K562 (cell line): ENCODE data around the gene ZFX. TPM values are rescaled to one million over a fixed set of nuclear protein-coding genes. Genes with fewer than 3 reads are reported as not detected.

Source experiments
- HDAC3 ChIP-seq: fragments of 450-650 bp; IDR thresholded peaks from 2 replicates; pipeline ENCODE4 v1.6.1; 2018; ENCODE audit warnings: borderline replicate concordance, mild to moderate bottlenecking, moderate library complexity; ENCODE audit not compliant: partially characterized antibody
- PREB ChIP-seq: sonication (generic); formaldehyde crosslinking; IDR thresholded peaks from 2 replicates; pipeline ENCODE4 v1.8.1; 2023; ENCODE audit warnings: mild to moderate bottlenecking, missing genetic modification reagents
- ZNF41 ChIP-seq: fragments of 250-450 bp; sonication (Bioruptor Pico); conservative IDR thresholded peaks from 2 replicates; pipeline ENCODE4 v1.4.0; 2020; ENCODE audit warnings: mild to moderate bottlenecking
- polyA plus RNA-seq, 8 experiments: library from polyadenylated mRNA; depleted of rRNA in 4 of 8; stranded (reverse) in 5 of 8; unstranded in 3 of 8; fragments of >200 nt; fragmentation: Nextera tagmentation in 2 of 8; fragmentation: Illumina TruSeq in 1 of 8; extraction: Ambion mirVana in 2 of 8; extraction: Trizol in 1 of 8; gene quantifications; 2 replicates each; pipeline versions ENCODE4 v1.2.1 to v1.2.3, GENCODE V29; 2011 to 2014; ENCODE audit warnings: inconsistent platforms in 1 of 8, missing spikeins in 1 of 8
- total RNA-seq, 7 experiments: library from RNA; depleted of rRNA in 6 of 7; stranded (reverse); fragments of >200 nt in 6 of 7; fragmentation: Illumina TruSeq in 2 of 7; extraction: Trizol in 2 of 7; gene quantifications; 2 replicates each; pipeline versions ENCODE4 v1.2.1 to v1.2.3, GENCODE V29; 2011 to 2021; ENCODE audit warnings: low replicate concordance in 1 of 7
- TF ChIP-seq, protein P1 (sequence below): sonication (generic); formaldehyde crosslinking; IDR thresholded peaks from 2 replicates; pipeline ENCODE4 v1.4.0; 2020; ENCODE audit warnings: mild to moderate bottlenecking, missing genetic modification reagents
- TF ChIP-seq, protein P2 (sequence below): fragments of 250-450 bp; sonication (Bioruptor Pico); IDR thresholded peaks from 2 replicates; pipeline ENCODE4 v1.8.0; 2021; ENCODE audit warnings: moderate library complexity, mild to moderate bottlenecking, inconsistent platforms
- TF ChIP-seq, protein P3 (sequence below): sonication (generic); formaldehyde crosslinking; IDR thresholded peaks from 2 replicates; pipeline ENCODE4 v1.8.1; 2023; ENCODE audit warnings: mild to moderate bottlenecking, missing genetic modification reagents

Gene ZFX
- total and polyA plus RNA-seq, 9 of the 15 experiments (the other 6 are each of a cell fraction or from before 2014, with no cell fraction given): 5.3 to 25.2 (median 11.4) TPM

- TF ChIP-seq, protein P1, sequence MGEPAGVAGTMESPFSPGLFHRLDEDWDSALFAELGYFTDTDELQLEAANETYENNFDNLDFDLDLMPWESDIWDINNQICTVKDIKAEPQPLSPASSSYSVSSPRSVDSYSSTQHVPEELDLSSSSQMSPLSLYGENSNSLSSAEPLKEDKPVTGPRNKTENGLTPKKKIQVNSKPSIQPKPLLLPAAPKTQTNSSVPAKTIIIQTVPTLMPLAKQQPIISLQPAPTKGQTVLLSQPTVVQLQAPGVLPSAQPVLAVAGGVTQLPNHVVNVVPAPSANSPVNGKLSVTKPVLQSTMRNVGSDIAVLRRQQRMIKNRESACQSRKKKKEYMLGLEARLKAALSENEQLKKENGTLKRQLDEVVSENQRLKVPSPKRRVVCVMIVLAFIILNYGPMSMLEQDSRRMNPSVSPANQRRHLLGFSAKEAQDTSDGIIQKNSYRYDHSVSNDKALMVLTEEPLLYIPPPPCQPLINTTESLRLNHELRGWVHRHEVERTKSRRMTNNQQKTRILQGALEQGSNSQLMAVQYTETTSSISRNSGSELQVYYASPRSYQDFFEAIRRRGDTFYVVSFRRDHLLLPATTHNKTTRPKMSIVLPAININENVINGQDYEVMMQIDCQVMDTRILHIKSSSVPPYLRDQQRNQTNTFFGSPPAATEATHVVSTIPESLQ (CRISPR knock-in tag): no peak
- no peak for TF ChIP-seq ZNF41 (CRISPR knock-in tag)
- TF ChIP-seq PREB (CRISPR knock-in tag): no peak
- no peak for TF ChIP-seq HDAC3
- TF ChIP-seq, protein P2, sequence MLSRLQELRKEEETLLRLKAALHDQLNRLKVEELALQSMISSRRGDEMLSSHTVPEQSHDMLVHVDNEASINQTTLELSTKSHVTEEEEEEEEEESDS (CRISPR knock-in tag): no peak
- TF ChIP-seq, protein P3, sequence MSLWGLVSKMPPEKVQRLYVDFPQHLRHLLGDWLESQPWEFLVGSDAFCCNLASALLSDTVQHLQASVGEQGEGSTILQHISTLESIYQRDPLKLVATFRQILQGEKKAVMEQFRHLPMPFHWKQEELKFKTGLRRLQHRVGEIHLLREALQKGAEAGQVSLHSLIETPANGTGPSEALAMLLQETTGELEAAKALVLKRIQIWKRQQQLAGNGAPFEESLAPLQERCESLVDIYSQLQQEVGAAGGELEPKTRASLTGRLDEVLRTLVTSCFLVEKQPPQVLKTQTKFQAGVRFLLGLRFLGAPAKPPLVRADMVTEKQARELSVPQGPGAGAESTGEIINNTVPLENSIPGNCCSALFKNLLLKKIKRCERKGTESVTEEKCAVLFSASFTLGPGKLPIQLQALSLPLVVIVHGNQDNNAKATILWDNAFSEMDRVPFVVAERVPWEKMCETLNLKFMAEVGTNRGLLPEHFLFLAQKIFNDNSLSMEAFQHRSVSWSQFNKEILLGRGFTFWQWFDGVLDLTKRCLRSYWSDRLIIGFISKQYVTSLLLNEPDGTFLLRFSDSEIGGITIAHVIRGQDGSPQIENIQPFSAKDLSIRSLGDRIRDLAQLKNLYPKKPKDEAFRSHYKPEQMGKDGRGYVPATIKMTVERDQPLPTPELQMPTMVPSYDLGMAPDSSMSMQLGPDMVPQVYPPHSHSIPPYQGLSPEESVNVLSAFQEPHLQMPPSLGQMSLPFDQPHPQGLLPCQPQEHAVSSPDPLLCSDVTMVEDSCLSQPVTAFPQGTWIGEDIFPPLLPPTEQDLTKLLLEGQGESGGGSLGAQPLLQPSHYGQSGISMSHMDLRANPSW (CRISPR knock-in tag): no peak
- TF ChIP-seq, all 486 proteins: peak for 0
Observed at GRCh38 chrX:24147165-24147564, 2.4 kb upstream of the ZFX start (continued).
